H1 (cell line): Measurements from ENCODE around the gene CDX2. TPM values are rescaled to one million over a fixed set of nuclear protein-coding genes. Genes with fewer than 3 reads are reported as not detected.

Experiments
- CTCF ChIA-PET: fragments of 300-600 bp; sonication (Branson Sonifier 250); formaldehyde crosslinking; loops from one replicate; lab custom pipeline; 2021; ENCODE audit not compliant: partially characterized antibody; lab: Charles Lee
- POLR2A ChIA-PET: fragments of 300-600 bp; sonication (Branson Sonifier 250); formaldehyde crosslinking; loops from one replicate; lab custom pipeline; 2021; ENCODE audit warnings: inconsistent platforms; ENCODE audit not compliant: partially characterized antibody; lab: Charles Lee
- DNase-seq, 2 experiments: peaks; one replicate each; pipeline versions ENCODE4 v3.0.0 to v3.0.0-alpha.2; 2010 to 2022; ENCODE audit warnings: low spot score in 2 of 2, low read depth in 1 of 2, mixed read lengths in 1 of 2
- FAIRE-seq: peaks from 2 replicates; lab custom pipeline; 2011; peaks lifted over from hg19 to GRCh38; lab: Jason Lieb, UNC
- H2AFZ ChIP-seq: 2 replicates; pipeline ENCODE4 v1.8.1; 2012; ENCODE audit warnings: low read length, inconsistent platforms
- H2AK5ac ChIP-seq: 2 replicates; pipeline ENCODE4 v1.6.1; 2013; ENCODE audit warnings: low read depth, low read length
- H2BK120ac ChIP-seq: replicated peaks from 2 replicates; pipeline ENCODE3; 2013; ENCODE audit warnings: low read depth, low read length, inconsistent platforms
- H2BK12ac ChIP-seq: 2 replicates; pipeline ENCODE4 v1.6.1; 2013; ENCODE audit warnings: low read depth, low read length
- H2BK15ac ChIP-seq: 2 replicates; pipeline ENCODE4 v1.6.1; 2013; ENCODE audit warnings: low read length
- H2BK20ac ChIP-seq: 2 replicates; pipeline ENCODE4 v1.6.1; 2013; ENCODE audit warnings: low read length
- H2BK5ac ChIP-seq: 2 replicates; pipeline ENCODE4 v1.6.1; 2013; ENCODE audit warnings: low read depth, low read length
- H3K14ac ChIP-seq: 2 replicates; pipeline ENCODE4 v1.6.1; 2013; ENCODE audit warnings: inconsistent platforms; ENCODE audit not compliant: insufficient read length
- H3K18ac ChIP-seq: 2 replicates; pipeline ENCODE4 v1.6.1; 2013; ENCODE audit warnings: low read length; ENCODE audit errors: extremely low read depth
- H3K23ac ChIP-seq: 2 replicates; pipeline ENCODE4 v1.6.1; 2013; ENCODE audit warnings: inconsistent platforms; ENCODE audit not compliant: insufficient read length
- H3K23me2 ChIP-seq: 2 replicates; pipeline ENCODE4 v1.6.1; 2013; ENCODE audit warnings: low read depth, low read length
- H3K27ac ChIP-seq: 2 replicates; pipeline ENCODE4 v1.6.1; 2011; ENCODE audit warnings: low read depth, low read length, inconsistent platforms
- H3K27me3 ChIP-seq, 4 experiments: replicated peaks in 1 of 4; 1 replicate in 1 of 4; 2 replicates in 3 of 4; pipeline versions ENCODE4 v1.6.1 to v1.8.1; 2011 to 2013; ENCODE audit warnings: low read length in 3 of 4, mild to moderate bottlenecking in 3 of 4, inconsistent platforms in 2 of 4, mixed read lengths in 2 of 4, moderate library complexity in 1 of 4; ENCODE audit not compliant: control insufficient read depth in 3 of 4, insufficient read depth in 3 of 4; ENCODE audit errors: extremely low read depth in 1 of 4
- H3K36me3 ChIP-seq, 4 experiments: 2 replicates each; pipeline versions ENCODE4 v1.6.1 to v1.8.1; 2011 to 2013; ENCODE audit warnings: mild to moderate bottlenecking in 4 of 4, low read length in 3 of 4, moderate library complexity in 2 of 4, control low read depth in 1 of 4, inconsistent platforms in 1 of 4; ENCODE audit not compliant: insufficient read depth in 4 of 4, control insufficient read depth in 2 of 4
- H3K4ac ChIP-seq: replicated peaks from 2 replicates; pipeline ENCODE3; 2013; ENCODE audit warnings: low read length, low read depth, mixed read lengths, inconsistent platforms; ENCODE audit not compliant: insufficient read length
- H3K4me1 ChIP-seq, 4 experiments: replicated peaks in 1 of 4; 1 replicate in 1 of 4; 2 replicates in 3 of 4; pipeline versions ENCODE4 v1.6.1 to v1.8.1; 2011 to 2013; ENCODE audit warnings: low read length in 3 of 4, inconsistent platforms in 2 of 4, mixed read lengths in 1 of 4; ENCODE audit not compliant: insufficient read depth in 4 of 4, control insufficient read depth in 3 of 4
- H3K4me2 ChIP-seq, 2 experiments: 2 replicates each; pipeline versions ENCODE4 v1.6.1 to v1.8.1; 2011 to 2013; ENCODE audit warnings: low read depth in 2 of 2, low read length in 2 of 2, control low read depth in 1 of 2, inconsistent platforms in 1 of 2, mild to moderate bottlenecking in 1 of 2; ENCODE audit not compliant: insufficient read depth in 1 of 2
- H3K4me3 ChIP-seq, 4 experiments: fragments of 200-600, 300-600 bp in 1 of 4; sonication (generic), shearing (Covaris generic), sonication (Bioruptor Twin) in 1 of 4; 2 replicates each; pipeline versions ENCODE4 v1.5.1 to v1.8.1; 2011 to 2016; ENCODE audit warnings: low read length in 4 of 4, low read depth in 3 of 4, control low read depth in 2 of 4, inconsistent platforms in 2 of 4, mild to moderate bottlenecking in 2 of 4, mixed read lengths in 1 of 4, moderate library complexity in 1 of 4; ENCODE audit not compliant: insufficient read depth in 2 of 4; ENCODE audit errors: extremely low read depth in 1 of 4
- H3K56ac ChIP-seq: replicated peaks from 2 replicates; pipeline ENCODE3; 2013; ENCODE audit warnings: low read depth, mild to moderate bottlenecking, mixed read lengths, low read length, inconsistent platforms; ENCODE audit not compliant: insufficient read length
- H3K79me1 ChIP-seq: 2 replicates; pipeline ENCODE4 v1.6.1; 2013; ENCODE audit warnings: low read depth, low read length, control low read depth
- H3K79me2 ChIP-seq, 2 experiments: 2 replicates each; pipeline versions ENCODE4 v1.6.1 to v1.8.1; 2012 to 2013; ENCODE audit warnings: low read length in 2 of 2, mild to moderate bottlenecking in 2 of 2, inconsistent platforms in 1 of 2; ENCODE audit not compliant: insufficient read depth in 2 of 2, control insufficient read depth in 1 of 2
- H3K9ac ChIP-seq, 4 experiments: replicated peaks in 1 of 4; 1 replicate in 1 of 4; 2 replicates in 3 of 4; pipeline versions ENCODE4 v1.6.1 to v1.8.1; 2011 to 2013; ENCODE audit warnings: low read depth in 3 of 4, low read length in 3 of 4, control low read depth in 2 of 4, mild to moderate bottlenecking in 2 of 4, moderate library complexity in 2 of 4, inconsistent platforms in 1 of 4; ENCODE audit errors: extremely low read depth in 1 of 4
- H3K9me3 ChIP-seq, 2 experiments: 2 replicates each; pipeline versions ENCODE4 v1.6.1 to v1.8.1; 2012 to 2013; ENCODE audit warnings: mild to moderate bottlenecking in 2 of 2, moderate library complexity in 2 of 2, control low read depth in 1 of 2, inconsistent platforms in 1 of 2, low read depth in 1 of 2, low read length in 1 of 2, mixed read lengths in 1 of 2; ENCODE audit not compliant: insufficient read depth in 2 of 2
- H4K20me1 ChIP-seq, 2 experiments: replicated peaks in 1 of 2; 2 replicates each; pipeline versions ENCODE3 to v1.8.1; 2011 to 2013; ENCODE audit warnings: inconsistent platforms in 2 of 2, low read length in 2 of 2, mild to moderate bottlenecking in 1 of 2; ENCODE audit not compliant: insufficient read depth in 2 of 2, control insufficient read depth in 1 of 2
- H4K5ac ChIP-seq: 2 replicates; pipeline ENCODE4 v1.6.1; 2013; ENCODE audit warnings: low read length, low read depth, mixed read lengths, inconsistent platforms; ENCODE audit not compliant: insufficient read length
- H4K8ac ChIP-seq: 2 replicates; pipeline ENCODE4 v1.8.0; 2013; ENCODE audit warnings: mild to moderate bottlenecking, moderate library complexity, low read length, inconsistent platforms; ENCODE audit not compliant: insufficient read depth; ENCODE audit errors: extremely low read depth
- H4K91ac ChIP-seq: replicated peaks from 2 replicates; pipeline ENCODE3; 2013; ENCODE audit warnings: low read length, mixed read lengths, inconsistent platforms; ENCODE audit not compliant: insufficient read length
- JUND ChIP-seq: IDR thresholded peaks from 2 replicates; pipeline ENCODE4 v1.6.1; 2011; ENCODE audit warnings: mild to moderate bottlenecking, improper control_type of control experiment, low read length
- NANOG ChIP-seq: IDR thresholded peaks from 2 replicates; pipeline ENCODE4 v1.6.1; 2011; ENCODE audit warnings: low read length, low read depth, mild to moderate bottlenecking, inconsistent platforms; ENCODE audit not compliant: insufficient read depth, poor library complexity, severe bottlenecking
- RAD21 ChIP-seq, 2 experiments: IDR thresholded peaks in 1 of 2; conservative IDR thresholded peaks in 1 of 2; 2 replicates each; pipeline ENCODE4 v1.6.1; 2011; ENCODE audit warnings: low read depth in 2 of 2, low read length in 2 of 2, improper control_type of control experiment in 1 of 2, inconsistent platforms in 1 of 2, mild to moderate bottlenecking in 1 of 2, moderate library complexity in 1 of 2
- TAF1 ChIP-seq: IDR thresholded peaks from 2 replicates; pipeline ENCODE4 v1.6.1; 2011; ENCODE audit warnings: mild to moderate bottlenecking, low read depth, low read length
- TBP ChIP-seq: IDR thresholded peaks from 2 replicates; pipeline ENCODE4 v1.6.1; 2011; ENCODE audit warnings: low read depth, low read length, improper control_type of control experiment
- TEAD4 ChIP-seq: IDR thresholded peaks from 2 replicates; pipeline ENCODE4 v1.6.1; 2012; ENCODE audit warnings: low read depth, low read length, inconsistent platforms, mixed read lengths
- WGBS, 2 experiments: shearing (Covaris generic) in 1 of 2; methylation state at CpG; one replicate each; pipeline versions ENCODE4 v1.1.6 to v1.1.7; 2013 to 2015; ENCODE audit warnings: low lambda C conversion rate in 2 of 2, mixed read lengths in 2 of 2, inconsistent platforms in 1 of 2, low coverage in 1 of 2, missing lambda C conversion rate in 1 of 2; ENCODE audit not compliant: insufficient replicate concordance in 2 of 2, insufficient coverage in 1 of 2, insufficient read length in 1 of 2; ENCODE audit errors: extremely low coverage in 1 of 2, missing lambda C conversion rate in 1 of 2; 5-methylcytosine and 5-hydroxymethylcytosine counted together
- polyA plus RNA-seq, 7 experiments: library from polyadenylated mRNA; depleted of rRNA in 3 of 7; stranded (reverse) in 5 of 7; unstranded in 2 of 7; fragments of >200 nt in 5 of 7; fragments of 200-250 nt in 2 of 7; gene quantifications; 1 replicate in 5 of 7; 2 replicates in 1 of 7; 4 replicates in 1 of 7; pipeline versions ENCODE4 v1.2.1 to v1.2.3, GENCODE V29; 2011 to 2013; ENCODE audit warnings: missing spikeins in 2 of 7, mixed read lengths in 2 of 7
- total RNA-seq: library from RNA; stranded (reverse); fragmentation: NEBNext Ultra II Directional; extraction: Animal tissue kit (Norgen Biotek cat#: 25700); gene quantifications from 2 replicates; pipeline ENCODE4 v1.2.1, GENCODE V29; 2021

CDX2 gene
- total and polyA plus RNA-seq, 2 of the 8 experiments (the other 6 are each of a cell fraction or from before 2014, with no cell fraction given), result 0.09 TPM; not detected in 1

DNA sequence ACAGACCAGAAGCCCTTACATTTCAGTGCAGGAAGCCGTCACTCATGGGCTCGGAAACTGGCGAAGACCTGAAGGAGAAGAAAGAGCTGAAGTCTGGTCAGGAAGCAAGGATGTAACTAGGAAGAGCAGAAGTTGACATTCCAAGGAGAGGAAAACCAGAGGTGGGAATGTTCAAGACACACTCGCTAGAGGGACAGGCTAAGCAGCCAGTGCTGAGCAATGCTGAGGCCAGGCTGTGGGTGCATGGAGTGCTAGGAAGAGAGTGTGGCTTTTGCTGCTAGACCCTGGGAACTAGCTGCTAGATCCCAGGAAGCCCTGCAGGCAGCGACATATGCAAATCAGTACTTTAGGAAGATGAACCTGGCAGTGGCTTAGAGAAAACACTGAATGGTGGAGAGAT is 31.5 kb upstream of the CDX2 start:
- FAIRE-seq, result peak; percentile 36
- H2AK5ac ChIP-seq, result no peak overlapping the region; the same call in 1 of the 2 replicates
- 55% methylated on average over 5 of the region's 5 CpGs; no CpG with 5 or more reads in 1 of the 2 experiments for WGBS, 2 experiments
- no peak overlapping the region for H2BK12ac ChIP-seq
- H2AFZ ChIP-seq, result no peak overlapping the region
- no peaks in the 10 kb centered on the region for H4K20me1 ChIP-seq
- no peaks in the 10 kb centered on the region for H3K9me3 ChIP-seq
- H2BK20ac ChIP-seq, result no peak overlapping the region
- no peak overlapping the region for H2BK120ac ChIP-seq
- H3K23me2 ChIP-seq, result no peaks in the 10 kb centered on the region
- ChIA-PET POLR2A (interaction anchor here (0.8 kb wide), 1 partner anchor 12 kb away, joined by 3 read pairs; no protein-coding TSS in a partner anchor), CTCF (interaction anchor here (1.1 to 2.1 kb wide), 4 partner anchors 13 to 30 kb away, joined by 3 to 8 read pairs (median 3); no protein-coding TSS in a partner anchor)
- H3K79me2 ChIP-seq, result no peaks in the 10 kb centered on the region
- no peak overlapping the region for H3K4me3 ChIP-seq
- H3K27ac ChIP-seq, result no peak overlapping the region
- no peaks in the 10 kb centered on the region for H3K36me3 ChIP-seq
- TF ChIP-seq NANOG (no peak), TEAD4 (peak; percentile 64), TBP (0 out of 2 replicates have a peak, but pooled peaks have one; percentile 15), TAF1 (no peak), RAD21 (IDR thresholded peaks at IDR 0.05 in 1 of 2, conservative IDR thresholded peaks at IDR 0.05 in 1 of 2; ENCODE audit: low read depth in 2 of 2, low read length in 2 of 2) (peak in 1 of 2 experiments; percentile 24; a peak in 2 of 4 replicates), JUND (no peak)
- H3K79me1 ChIP-seq, result no peaks in the 10 kb centered on the region
- no peak overlapping the region for H3K14ac ChIP-seq
- no peak overlapping the region for H4K5ac ChIP-seq
- no peak overlapping the region for H3K23ac ChIP-seq
- H3K18ac ChIP-seq, result no peak overlapping the region
- H3K4me2 ChIP-seq, result peak overlapping the region in 1 of 2 experiments; percentile 37; a peak in 1 of 4 replicates
- H4K8ac ChIP-seq, result no peak overlapping the region
- H3K9ac ChIP-seq, result no peak overlapping the region
- no peaks in the 10 kb centered on the region for H3K27me3 ChIP-seq
- H3K4me1 ChIP-seq, result peaks cover 0 to 8% (median 5%) of the 10 kb centered on the region in 4 experiments; a peak in 4 of 7 replicates
- H3K4ac ChIP-seq, result no peak overlapping the region
- no peak overlapping the region for H2BK5ac ChIP-seq
- no peak overlapping the region for H3K56ac ChIP-seq
- DNase-seq, result no peak
- no peak overlapping the region for H4K91ac ChIP-seq
- H2BK15ac ChIP-seq, result 0 out of 2 replicates have a peak overlapping the region, but pooled peaks have one; percentile 40
